Astrocyte (in vitro differentiated cells and primary cell): ENCODE measurements around the gene SDE2.

Experiments used
- CTCF ChIP-seq: IDR thresholded peaks from 2 replicates; pipeline ENCODE4 v1.5.1; 2011; ENCODE audit warnings: low read depth, mild to moderate bottlenecking, inconsistent platforms, low read length, moderate library complexity; ENCODE audit not compliant: insufficient read depth
- EZH2 ChIP-seq: IDR thresholded peaks from 2 replicates; pipeline ENCODE4 v1.6.1; 2012; ENCODE audit warnings: mild to moderate bottlenecking, low read length, inconsistent platforms; ENCODE audit not compliant: insufficient read depth

- TF ChIP-seq CTCF = no peak
- TF ChIP-seq EZH2 = no peak
These were observed 24.7 kb downstream of the SDE2 start for GRCh38 chr1:225974454-225974853.
